HG03103 (cell line): Measurements from ENCODE around the gene PLXNB3.

Experiments used
- ATAC-seq: cut with Tn5 transposase; IDR thresholded peaks from one replicate; pipeline ENCODE4 v1.9.1; 2021; ENCODE audit warnings: low read depth; ENCODE audit not compliant: unreplicated experiment

PLXNB3 gene

GRCh38 chrX:153772316-153773217 lies 8.5 kb downstream of the PLXNB3 start:
- ATAC-seq = no peak

DNA sequence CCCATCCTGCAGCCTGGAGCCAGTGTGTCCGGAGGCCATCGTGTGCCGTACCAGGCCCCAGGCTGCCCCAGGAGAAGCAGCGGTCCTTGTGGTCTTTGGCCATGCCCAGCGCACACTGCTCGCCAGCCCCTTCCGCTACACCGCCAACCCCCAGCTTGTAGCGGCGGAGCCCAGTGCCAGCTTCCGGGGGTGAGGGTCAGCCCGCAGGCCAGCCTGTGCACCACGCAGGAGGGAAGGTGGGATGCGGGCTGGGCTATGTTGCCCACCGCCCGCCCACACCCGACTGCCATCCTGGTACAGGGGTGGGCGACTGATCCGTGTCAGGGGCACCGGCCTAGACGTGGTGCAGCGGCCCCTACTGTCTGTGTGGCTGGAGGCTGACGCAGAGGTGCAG lies 9.2 kb downstream of the PLXNB3 start:
- ATAC-seq = no peak

GRCh38 chrX:153773741-153774575 lies 9.9 kb downstream of the PLXNB3 start:
- no peak for ATAC-seq

- no peak for ATAC-seq
Observed at GRCh38 chrX:153774576-153775292, 10.7 kb downstream of the PLXNB3 start.

GRCh38 chrX:153775293-153776119 lies 11.5 kb downstream of the PLXNB3 start:
- no peak for ATAC-seq

DNA sequence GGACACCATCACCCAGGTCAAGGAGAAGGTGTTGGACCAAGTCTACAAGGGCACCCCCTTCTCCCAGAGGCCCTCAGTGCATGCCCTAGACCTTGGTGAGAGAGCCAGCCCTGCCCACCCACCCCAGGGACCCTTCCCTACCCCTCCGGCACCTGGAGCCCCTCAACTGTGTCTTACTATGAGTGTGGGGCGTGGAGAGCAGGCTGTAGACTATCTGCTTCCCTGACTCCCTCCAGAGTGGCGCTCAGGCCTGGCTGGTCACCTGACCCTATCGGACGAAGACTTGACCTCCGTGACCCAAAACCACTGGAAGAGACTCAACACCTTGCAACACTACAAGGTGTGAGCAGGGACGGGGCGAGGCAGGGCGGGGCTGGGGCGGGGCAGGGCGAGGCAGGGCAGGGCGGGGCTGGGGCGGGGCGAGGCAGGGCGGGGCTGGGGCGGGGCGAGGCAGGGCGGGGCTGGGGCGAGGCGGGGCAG lies 12.1 kb downstream of the PLXNB3 start:
- no peak for ATAC-seq

GRCh38 chrX:153776611-153777045 lies 12.6 kb downstream of the PLXNB3 start:
- no peak for ATAC-seq

GRCh38 chrX:153777261-153778090 lies 13.4 kb downstream of the PLXNB3 start:
- no peak for ATAC-seq

DNA sequence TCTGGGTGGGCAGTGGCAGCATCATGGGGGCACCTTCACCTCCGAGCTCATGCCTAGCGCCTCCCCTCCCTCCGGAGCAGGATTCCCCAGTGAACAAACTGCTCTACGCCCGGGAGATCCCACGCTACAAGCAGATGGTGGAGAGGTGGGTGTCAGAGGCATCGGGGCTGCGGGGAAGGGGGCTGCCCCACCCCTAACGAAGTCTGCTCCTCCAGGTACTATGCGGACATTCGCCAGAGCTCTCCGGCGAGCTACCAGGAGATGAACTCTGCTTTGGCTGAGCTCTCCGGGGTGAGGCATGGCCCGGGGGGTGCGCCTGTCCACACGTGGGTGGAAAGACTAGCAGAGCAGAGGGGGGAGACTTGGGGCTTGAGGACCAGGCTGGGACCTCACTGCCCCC lies 14.1 kb downstream of the PLXNB3 start:
- no peak for ATAC-seq

DNA sequence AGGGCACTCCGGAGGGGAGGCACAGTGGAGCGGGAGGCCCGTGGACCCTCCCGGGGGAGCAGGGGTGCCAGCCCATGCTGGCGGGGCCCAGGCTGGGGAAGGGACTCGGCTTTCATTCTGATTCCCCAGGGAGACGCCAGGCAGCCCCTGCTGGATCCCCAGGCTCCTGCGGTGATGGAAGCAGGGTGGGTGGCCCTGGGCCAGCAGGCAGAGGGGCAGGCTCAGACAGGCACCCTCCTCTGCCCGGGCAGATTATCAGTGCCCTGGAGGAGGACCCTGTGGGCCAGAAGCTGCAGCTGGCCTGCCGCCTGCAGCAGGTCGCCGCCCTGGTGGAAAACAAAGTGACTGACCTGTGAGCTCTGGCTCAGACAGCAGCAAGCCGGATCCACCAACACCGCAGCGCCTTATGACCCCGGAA lies 14.6 kb downstream of the PLXNB3 start:
- no peak for ATAC-seq

GRCh38 chrX:153779891-153780677 lies 16.0 kb downstream of the PLXNB3 start:
- ATAC-seq = no peak

DNA sequence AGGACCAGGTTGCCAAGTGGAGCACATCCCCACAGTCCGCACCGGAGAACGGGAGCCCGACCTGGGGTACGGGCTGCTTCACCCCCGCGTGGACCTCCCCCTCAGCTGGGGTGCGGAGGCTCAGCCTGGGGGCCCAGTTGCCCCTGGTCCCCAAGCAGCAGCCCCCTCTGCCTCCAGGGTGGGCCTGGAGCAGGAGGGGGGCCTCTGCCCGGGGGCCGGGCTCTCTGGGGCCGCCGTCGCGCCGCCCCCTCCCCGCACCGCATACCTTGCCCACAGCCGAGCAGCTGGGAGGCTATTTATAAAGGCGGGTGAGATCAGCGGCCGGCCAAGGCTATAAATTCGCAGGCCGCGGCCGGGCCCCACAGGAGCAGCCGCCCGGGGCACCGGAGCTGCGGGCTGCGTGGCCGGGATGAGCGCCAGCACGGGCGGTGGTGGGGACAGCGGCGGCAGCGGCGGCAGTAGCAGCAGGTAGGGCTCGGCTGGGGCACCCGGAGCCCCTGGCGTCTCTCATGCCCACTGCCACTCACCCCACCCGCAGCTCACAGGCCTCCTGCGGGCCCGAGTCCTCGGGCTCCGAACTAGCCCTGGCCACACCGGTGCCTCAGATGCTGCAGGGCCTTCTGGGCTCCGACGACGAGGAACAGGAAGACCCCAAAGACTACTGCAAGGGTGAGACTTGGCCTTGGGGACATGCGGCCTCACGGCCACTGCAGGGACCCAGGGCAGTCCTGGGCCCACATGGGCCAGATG lies 16.8 kb downstream of the PLXNB3 start, which contains the start of gene SRPK3:
Gene SRPK3, plus strand, starts transcription at position 364 of the 750 bp plus-strand sequence. Its CDS starts 46 bp downstream, at position 410.
- no peak for ATAC-seq

DNA sequence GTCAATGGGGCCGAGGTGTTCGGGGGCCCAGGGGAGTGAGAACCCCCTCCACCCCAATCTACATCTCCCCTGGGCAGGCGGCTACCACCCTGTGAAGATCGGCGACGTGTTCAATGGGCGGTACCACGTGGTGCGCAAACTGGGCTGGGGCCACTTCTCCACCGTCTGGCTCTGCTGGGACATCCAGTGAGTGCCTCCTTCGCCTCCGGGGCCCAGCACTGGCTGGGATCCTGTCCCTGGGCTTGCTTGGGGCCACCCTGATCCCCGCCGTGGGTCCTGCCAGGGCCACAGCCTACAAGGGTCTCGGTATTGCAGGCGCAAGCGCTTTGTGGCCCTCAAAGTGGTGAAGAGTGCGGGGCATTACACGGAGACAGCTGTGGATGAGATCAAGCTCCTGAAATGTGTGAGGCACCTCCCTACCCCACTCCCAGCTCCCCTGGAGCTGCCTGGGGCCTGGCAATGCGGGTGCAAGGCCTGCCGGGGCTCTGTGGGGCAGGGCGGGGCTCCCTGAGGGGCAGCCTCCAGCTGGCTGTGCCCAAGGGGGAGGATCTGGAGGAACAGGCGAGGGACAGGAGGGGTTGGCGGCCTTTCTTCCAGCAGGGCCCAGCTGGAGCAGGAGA lies 17.5 kb downstream of the PLXNB3 start:
- no peak for ATAC-seq

DNA sequence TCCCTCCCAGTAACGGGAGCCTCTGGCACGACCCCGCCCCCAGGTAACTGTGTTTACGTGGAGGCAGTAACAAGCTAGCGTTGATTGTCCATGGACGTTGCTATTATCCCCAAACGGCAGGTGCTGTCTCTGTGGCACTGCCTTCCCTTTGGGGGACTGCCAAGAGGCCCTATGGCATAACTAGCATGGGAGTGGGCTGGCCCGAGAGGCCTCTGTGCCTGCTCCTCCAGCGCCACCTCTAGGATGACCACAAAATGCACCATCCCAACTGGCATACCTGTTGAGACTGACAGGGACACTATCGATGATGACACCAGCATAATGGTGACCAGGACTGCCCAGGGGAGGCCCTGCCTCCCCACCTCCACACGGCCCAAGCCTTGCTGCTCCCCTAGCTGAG lies 18.3 kb downstream of the PLXNB3 start:
- no peak for ATAC-seq

GRCh38 chrX:153782871-153783270 lies 18.8 kb downstream of the PLXNB3 start:
- no peak for ATAC-seq

GRCh38 chrX:153783378-153784013 lies 19.4 kb downstream of the PLXNB3 start:
- no peak for ATAC-seq
